Measurements from ENCODE around the gene WNK2. TPM values are rescaled to one million over a fixed set of nuclear protein-coding genes. Genes with fewer than 3 reads are reported as not detected.

WNK2 gene
- polyA plus RNA-seq, 1 donor from 2014 or later, result 0.18 TPM

- H3K27ac Mint-ChIP-seq, result no peak overlapping the region
- peaks cover 0 to 7% (median 3%) of the 10 kb centered on the region in 3 donors for H3K4me1 Mint-ChIP-seq
- no peaks in the 10 kb centered on the region for H3K9me3 Mint-ChIP-seq
- no peaks in the 10 kb centered on the region for H3K36me3 Mint-ChIP-seq
- peaks cover 6% of the 10 kb centered on the region for H3K27me3 Mint-ChIP-seq
- no peak overlapping the region for H3K4me3 Mint-ChIP-seq
Measured at GRCh38 chr9:93299418-93300174, 115.7 kb downstream of the WNK2 start.

- H3K27ac Mint-ChIP-seq, result no peak overlapping the region
- H3K4me1 Mint-ChIP-seq, result peaks cover 0 to 6% (median 3%) of the 10 kb centered on the region in 3 donors
- no peak overlapping the region for H3K4me3 Mint-ChIP-seq
- H3K27me3 Mint-ChIP-seq, result peaks cover 6% of the 10 kb centered on the region
- no peaks in the 10 kb centered on the region for H3K36me3 Mint-ChIP-seq
- H3K9me3 Mint-ChIP-seq, result no peaks in the 10 kb centered on the region
Measured at GRCh38 chr9:93300175-93300572, 116.2 kb downstream of the WNK2 start.

GRCh38 chr9:93300585-93301081 is 116.7 kb downstream of the WNK2 start:
- Mint-ChIP-seq H3K27ac (no peak overlapping the region), H3K4me3 (no peak overlapping the region), H3K9me3 (no peaks in the 10 kb centered on the region), H3K27me3 (peaks cover 6% of the 10 kb centered on the region), H3K36me3 (no peaks in the 10 kb centered on the region), H3K4me1 (peaks cover 0 to 3% (median 3%) of the 10 kb centered on the region in 3 donors)

DNA sequence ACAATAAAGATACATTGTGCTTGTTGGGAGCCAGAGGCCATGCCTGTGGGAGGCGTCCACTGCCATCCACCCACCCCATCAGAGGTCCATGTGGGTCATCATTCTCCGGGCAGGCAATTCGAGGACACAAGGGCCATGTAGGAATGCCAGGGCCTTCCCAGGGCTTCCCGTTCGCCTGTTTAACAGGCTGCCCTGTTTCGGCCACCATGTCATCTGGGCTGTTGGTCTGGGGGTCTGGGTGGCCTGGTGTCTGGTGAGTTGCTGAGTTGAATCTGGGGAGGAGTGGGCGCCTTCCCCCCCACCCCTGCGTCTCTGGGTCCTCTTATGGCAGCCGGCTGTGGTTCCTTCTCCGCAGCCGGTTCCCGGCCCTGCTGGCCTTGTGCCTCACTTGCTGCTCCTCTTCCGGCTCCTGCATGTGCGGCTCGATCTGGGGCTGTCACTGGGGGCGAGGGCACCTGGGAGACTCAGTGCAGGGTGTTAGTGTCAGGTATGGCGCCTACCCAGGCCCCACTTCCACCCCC is 117.4 kb downstream of the WNK2 start:
- Mint-ChIP-seq H3K27me3 (peaks cover 6% of the 10 kb centered on the region), H3K9me3 (no peaks in the 10 kb centered on the region), H3K27ac (no peak overlapping the region), H3K4me1 (peaks cover 0 to 3% (median 2%) of the 10 kb centered on the region in 3 donors), H3K36me3 (no peaks in the 10 kb centered on the region), H3K4me3 (no peak overlapping the region)

- Mint-ChIP-seq H3K27me3 (peaks cover 7% of the 10 kb centered on the region), H3K36me3 (no peaks in the 10 kb centered on the region), H3K27ac (no peak overlapping the region), H3K4me3 (no peak overlapping the region), H3K9me3 (no peaks in the 10 kb centered on the region), H3K4me1 (peaks cover 0 to 3% (median 2%) of the 10 kb centered on the region in 3 donors)
Measured at GRCh38 chr9:93301911-93302541, 118.1 kb downstream of the WNK2 start.

DNA sequence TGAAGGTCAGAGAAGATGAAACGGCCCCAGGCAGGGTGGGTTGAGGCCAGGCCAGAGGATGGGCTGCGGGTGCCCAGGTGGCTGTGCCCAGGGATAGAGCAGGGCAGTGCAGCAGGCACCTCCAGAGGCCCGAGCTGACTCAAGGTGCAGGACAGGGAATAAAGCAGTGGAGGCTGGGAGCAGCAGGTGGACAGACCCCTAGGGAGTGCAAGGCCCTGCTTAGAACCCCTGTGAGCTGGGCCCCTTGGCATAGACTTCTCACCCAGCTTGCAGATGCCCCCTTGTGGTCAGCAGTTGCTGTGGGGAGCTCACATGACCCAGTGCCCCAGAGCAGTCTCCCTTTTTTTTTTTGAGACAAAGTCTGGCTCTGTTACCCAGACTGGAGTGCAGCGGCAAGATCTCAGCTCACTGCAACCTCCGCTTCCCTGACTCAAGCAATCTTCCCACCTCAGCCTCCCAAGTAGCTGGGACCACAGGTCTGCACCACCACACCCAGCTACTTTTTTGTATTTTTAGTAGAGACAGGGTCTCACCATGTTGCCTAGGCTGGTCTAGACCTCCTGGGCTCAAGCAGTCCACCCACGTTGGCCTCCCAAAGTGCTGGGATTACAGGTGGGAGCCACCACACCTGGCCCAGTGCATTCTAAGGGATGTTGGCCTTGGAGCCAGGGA is 118.8 kb downstream of the WNK2 start:
- H3K9me3 Mint-ChIP-seq, result no peaks in the 10 kb centered on the region
- no peak overlapping the region for H3K4me3 Mint-ChIP-seq
- peaks cover 0 to 2% (median 0%) of the 10 kb centered on the region in 3 donors for H3K4me1 Mint-ChIP-seq
- H3K27ac Mint-ChIP-seq, result no peak overlapping the region
- peaks cover 7% of the 10 kb centered on the region for H3K27me3 Mint-ChIP-seq
- no peaks in the 10 kb centered on the region for H3K36me3 Mint-ChIP-seq

DNA sequence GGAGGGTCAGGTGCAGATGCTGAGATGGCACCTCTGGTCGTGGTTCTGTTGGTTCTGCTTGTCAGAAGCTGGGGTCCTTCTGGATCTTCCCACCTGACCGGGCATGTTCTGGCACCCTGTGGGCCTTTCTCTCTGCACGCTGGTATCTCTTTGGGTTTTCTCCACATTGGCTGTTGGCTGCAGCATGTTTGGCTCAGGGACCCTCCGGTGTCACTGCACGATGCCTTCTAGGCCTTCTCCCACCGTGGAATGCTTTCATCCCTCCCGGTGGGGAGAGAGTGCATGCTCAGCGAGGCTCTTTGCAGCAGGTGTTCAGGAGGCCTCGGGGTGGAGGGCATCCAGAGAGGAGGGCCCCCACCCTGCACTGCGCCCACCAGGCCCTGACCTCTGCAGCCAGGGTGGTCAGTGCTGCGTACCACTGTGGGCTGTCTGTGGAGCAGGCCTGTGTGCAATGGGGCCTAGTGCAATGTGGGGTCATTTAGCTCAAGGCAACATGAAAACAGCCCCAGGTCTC is 119.4 kb downstream of the WNK2 start:
- Mint-ChIP-seq H3K9me3 (no peaks in the 10 kb centered on the region), H3K4me3 (no peak overlapping the region), H3K27ac (no peak overlapping the region), H3K36me3 (no peaks in the 10 kb centered on the region), H3K27me3 (peaks cover 7% of the 10 kb centered on the region), H3K4me1 (peaks cover 0 to 2% (median 0%) of the 10 kb centered on the region in 3 donors)

DNA sequence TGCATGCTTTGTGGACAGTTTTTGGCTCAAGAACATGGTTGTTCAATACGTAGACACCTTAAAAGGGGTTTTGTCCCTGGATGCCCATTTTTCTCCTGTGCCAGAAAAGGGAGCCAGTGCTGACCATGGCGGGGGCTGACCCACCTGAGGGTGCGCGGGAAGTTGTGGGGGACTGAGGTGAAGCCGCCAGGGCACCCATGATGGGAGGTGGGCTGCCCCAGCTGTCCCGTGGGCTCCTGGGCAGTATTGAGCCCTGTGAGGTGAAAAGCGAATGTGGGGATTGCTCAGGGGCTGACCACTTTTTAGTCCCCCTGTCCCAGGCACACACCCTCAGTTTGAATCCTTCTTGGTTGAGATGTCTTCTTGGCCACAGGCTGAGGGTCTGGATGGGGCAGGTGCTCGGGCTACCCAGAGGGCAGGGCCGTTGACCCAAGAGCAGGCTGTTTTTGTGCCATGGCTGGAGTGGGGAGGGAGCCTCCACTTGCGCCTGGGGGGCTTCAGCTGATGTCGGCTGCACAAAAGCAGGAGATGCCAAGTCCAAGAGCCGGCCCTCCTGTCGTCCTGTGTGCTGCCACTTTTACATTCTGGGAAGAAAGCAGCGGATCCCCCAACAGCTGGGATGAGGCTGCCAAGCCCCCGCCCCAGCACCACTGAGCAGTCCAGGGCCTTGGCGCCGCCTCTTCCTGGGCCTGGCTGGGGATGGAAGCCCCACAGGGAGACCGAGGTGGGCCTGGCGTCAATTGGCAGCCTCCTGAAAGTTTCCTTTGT is 120.1 kb downstream of the WNK2 start:
- peaks cover 7% of the 10 kb centered on the region for H3K27me3 Mint-ChIP-seq
- peaks cover 0 to 2% (median 0%) of the 10 kb centered on the region in 3 donors for H3K4me1 Mint-ChIP-seq
- H3K9me3 Mint-ChIP-seq, result no peaks in the 10 kb centered on the region
- no peaks in the 10 kb centered on the region for H3K36me3 Mint-ChIP-seq
- H3K4me3 Mint-ChIP-seq, result no peak overlapping the region
- H3K27ac Mint-ChIP-seq, result no peak overlapping the region

- H3K27ac Mint-ChIP-seq, result no peak overlapping the region
Measured at GRCh38 chr9:93304574-93305496, 120.9 kb downstream of the WNK2 start.

DNA sequence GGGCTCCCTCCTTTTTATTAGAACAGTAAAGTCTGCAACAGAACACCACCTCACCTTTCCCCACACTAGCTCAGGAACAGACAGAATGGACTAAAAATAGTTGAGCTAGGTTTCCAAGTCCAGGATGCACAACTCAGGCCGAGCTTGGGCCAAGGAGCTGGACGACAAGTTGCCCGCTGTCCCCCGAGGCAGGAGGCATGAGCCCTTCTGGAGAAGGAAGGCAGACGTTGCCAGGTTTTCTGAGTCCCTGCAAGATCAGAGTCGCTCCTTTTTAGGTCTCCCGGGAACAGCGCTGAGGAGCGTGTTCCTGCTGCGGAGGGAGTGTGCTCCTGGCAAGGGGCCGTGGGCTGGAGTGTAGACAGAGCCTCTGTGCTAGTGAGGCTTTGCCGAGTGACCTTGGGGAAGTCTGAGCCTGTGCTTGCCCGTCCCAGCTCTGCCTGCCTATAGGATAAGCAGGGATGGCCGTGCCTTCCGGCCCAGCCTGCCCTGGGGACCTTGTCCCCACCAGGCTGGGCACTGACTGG is 121.6 kb downstream of the WNK2 start:
- no peak overlapping the region for H3K27ac Mint-ChIP-seq
- H3K9me3 Mint-ChIP-seq, result no peaks in the 10 kb centered on the region
- H3K36me3 Mint-ChIP-seq, result no peaks in the 10 kb centered on the region
- H3K4me3 Mint-ChIP-seq, result no peak overlapping the region
- peaks cover 6% of the 10 kb centered on the region for H3K27me3 Mint-ChIP-seq
- H3K4me1 Mint-ChIP-seq, result peaks cover 0 to 2% (median 0%) of the 10 kb centered on the region in 3 donors

More at GRCh38 chr9:93304574-93305496, 120.9 kb downstream of the WNK2 start:
- Mint-ChIP-seq H3K36me3 (no peaks in the 10 kb centered on the region), H3K4me3 (no peak overlapping the region), H3K27me3 (peaks cover 6% of the 10 kb centered on the region), H3K9me3 (no peaks in the 10 kb centered on the region), H3K4me1 (peaks cover 0 to 2% (median 0%) of the 10 kb centered on the region in 3 donors)

- no peaks in the 10 kb centered on the region for H3K9me3 Mint-ChIP-seq
- H3K27me3 Mint-ChIP-seq, result peaks cover 3% of the 10 kb centered on the region
- no peak overlapping the region for H3K27ac Mint-ChIP-seq
- no peak overlapping the region for H3K4me3 Mint-ChIP-seq
- H3K4me1 Mint-ChIP-seq, result peaks cover 0 to 2% (median 0%) of the 10 kb centered on the region in 3 donors
- H3K36me3 Mint-ChIP-seq, result no peaks in the 10 kb centered on the region
Measured at GRCh38 chr9:93306081-93306480, 122.1 kb downstream of the WNK2 start.

DNA sequence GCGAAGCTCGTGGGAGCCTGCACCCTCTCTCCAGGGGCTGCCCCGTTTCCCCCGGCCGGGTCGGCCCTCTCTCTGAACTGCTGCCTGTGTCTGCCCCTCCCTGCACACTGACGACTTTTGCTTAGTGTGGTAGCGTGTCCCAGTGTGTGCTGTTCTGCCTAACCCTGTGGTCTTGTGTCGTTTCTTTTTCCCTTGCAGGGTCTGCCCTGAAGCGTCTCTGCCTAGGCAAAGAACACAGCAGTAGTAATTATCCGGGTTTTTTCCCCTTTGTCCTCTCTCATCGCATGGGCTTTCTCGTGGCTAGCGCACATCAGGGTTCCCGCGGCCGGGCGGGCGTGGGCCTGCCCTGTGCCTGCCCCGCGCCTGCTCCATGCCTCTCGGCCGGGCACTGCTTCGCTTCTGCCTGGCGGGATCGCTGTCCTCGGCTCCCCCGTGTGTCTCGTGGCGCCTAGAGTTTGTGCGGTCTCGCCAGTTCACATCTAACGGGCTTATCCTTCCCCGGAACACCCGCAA is 122.7 kb downstream of the WNK2 start:
- no peak overlapping the region for H3K27ac Mint-ChIP-seq
- H3K9me3 Mint-ChIP-seq, result no peaks in the 10 kb centered on the region
- no peak overlapping the region for H3K4me3 Mint-ChIP-seq
- peaks cover 3% of the 10 kb centered on the region for H3K27me3 Mint-ChIP-seq
- peaks cover 0 to 2% (median 0%) of the 10 kb centered on the region in 3 donors for H3K4me1 Mint-ChIP-seq
- H3K36me3 Mint-ChIP-seq, result no peaks in the 10 kb centered on the region

DNA sequence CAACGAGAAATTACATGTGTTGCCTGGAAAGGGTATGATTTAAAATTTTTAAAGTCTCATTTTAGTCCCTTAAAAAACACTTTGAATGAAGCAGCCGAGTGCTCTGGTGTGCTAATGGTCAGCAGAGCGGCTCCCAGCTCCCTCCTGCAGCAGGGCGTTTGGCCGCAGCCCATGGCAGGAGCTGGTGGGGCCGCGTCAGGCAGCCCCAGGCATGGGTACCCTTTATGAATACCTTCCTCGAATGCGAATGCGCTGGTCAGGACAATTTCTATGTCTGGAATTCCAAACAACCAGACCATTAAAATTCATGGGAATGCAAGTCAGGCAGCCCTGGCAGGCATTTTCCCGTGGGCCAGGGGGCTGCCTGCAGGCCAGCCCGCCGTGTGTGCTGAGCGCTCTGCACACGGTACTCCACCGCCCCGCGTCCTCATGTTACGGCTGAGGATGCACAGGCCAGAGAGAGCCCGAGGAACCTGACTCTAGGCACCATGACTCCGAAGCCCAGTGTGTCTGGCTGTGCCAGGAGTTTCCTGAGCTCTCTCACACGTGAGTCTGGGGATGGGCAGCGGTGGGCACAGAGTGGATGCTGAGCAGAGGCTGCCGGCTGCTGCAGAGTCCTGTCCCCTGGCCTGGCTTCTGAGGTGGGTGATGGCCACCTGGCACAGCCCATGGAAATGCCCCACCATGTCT is 123.7 kb downstream of the WNK2 start:
- Mint-ChIP-seq H3K4me1 (no peaks in the 10 kb centered on the region), H3K4me3 (no peak overlapping the region), H3K9me3 (no peaks in the 10 kb centered on the region), H3K27ac (no peak overlapping the region), H3K36me3 (no peaks in the 10 kb centered on the region), H3K27me3 (peaks cover 4% of the 10 kb centered on the region)
